Activated naive CD4-positive, alpha-beta T cell treated with anti-CD3 and anti-CD28 coated beads, Interleukin-2, amount 50 U/mL, for 72 hours (primary cell): ENCODE results near the gene SETBP1. TPM values are rescaled to one million over a fixed set of nuclear protein-coding genes. Genes with fewer than 3 reads are reported as not detected.

Experiments
- ATAC-seq, 2 donors: fragments of 150-1000 bp; cut with Tn5 transposase; 2 replicates each; pipeline ENCODE4 v1.10.0; 2021; ENCODE audit warnings: mild to moderate bottlenecking in 2 of 2, moderate library complexity in 2 of 2
- DNase-seq, 2 donors: peaks; one replicate each; pipeline ENCODE4 v3.0.0; 2021 to 2022; ENCODE audit warnings: low spot score in 2 of 2
- H3K27ac Mint-ChIP-seq, 2 donors: one replicate each; pipeline ENCODE4 v1.8.0; 2022; ENCODE audit warnings: mild to moderate bottlenecking in 2 of 2, mixed read lengths in 2 of 2
- H3K36me3 Mint-ChIP-seq, 2 donors: one replicate each; pipeline ENCODE4 v1.8.0; 2022; ENCODE audit warnings: mixed read lengths in 2 of 2
- H3K9me3 Mint-ChIP-seq, 2 donors: one replicate each; pipeline ENCODE4 v1.8.0; 2022; ENCODE audit warnings: mixed read lengths in 2 of 2
- total RNA-seq, 2 donors: library from RNA; stranded (reverse); gene quantifications; one replicate each; pipeline ENCODE4 v1.2.3, GENCODE V29; 2022

Gene SETBP1
- 1 to 10 TPM; 1.2 to 2.7 TPM for total RNA-seq

- peaks cover 4 to 6% of the 10 kb centered on the region in 2 donors for H3K36me3 Mint-ChIP-seq
- ATAC-seq = peak in 1 of 2 donors; percentile 27
- DNase-seq = peak in 1 of 2 donors; percentile 38
- no peaks in the 10 kb centered on the region for H3K9me3 Mint-ChIP-seq
- H3K27ac Mint-ChIP-seq = no peak within 1 kb of the TSS
These were observed at the start of gene SETBP1 for GRCh38 chr18:44680273-44681075. Gene SETBP1 (plus strand): TSS chr18:44680888. CDS start chr18:44701347, 20,459 bp downstream.

GRCh38 chr18:44632469-44633145 is 48.1 kb upstream of the SETBP1 start:
- no peak for ATAC-seq

GRCh38 chr18:44635546-44635945 is 45.1 kb upstream of the SETBP1 start:
- no peak for ATAC-seq
- Mint-ChIP-seq H3K36me3 (no peaks in the 10 kb centered on the region), H3K9me3 (no peaks in the 10 kb centered on the region), H3K27ac (no peak overlapping the region)
- no peak for DNase-seq

More at GRCh38 chr18:44632469-44633145, 48.1 kb upstream of the SETBP1 start:
- no peak for DNase-seq
- Mint-ChIP-seq H3K27ac (no peak overlapping the region), H3K9me3 (no peaks in the 10 kb centered on the region), H3K36me3 (no peaks in the 10 kb centered on the region)

- no peak for DNase-seq
- H3K9me3 Mint-ChIP-seq = no peaks in the 10 kb centered on the region
- H3K36me3 Mint-ChIP-seq = no peaks in the 10 kb centered on the region
- ATAC-seq = no peak
- H3K27ac Mint-ChIP-seq = no peak overlapping the region
These were observed 44.4 kb upstream of the SETBP1 start for GRCh38 chr18:44636241-44636640.

GRCh38 chr18:44637210-44638033 is 43.3 kb upstream of the SETBP1 start:
- H3K9me3 Mint-ChIP-seq = no peaks in the 10 kb centered on the region
- ATAC-seq (peak; percentile 45 to 76), DNase-seq (no peak)
- H3K27ac Mint-ChIP-seq = no peak overlapping the region
- no peaks in the 10 kb centered on the region for H3K36me3 Mint-ChIP-seq

GRCh38 chr18:44638034-44638540 is 42.6 kb upstream of the SETBP1 start:
- DNase-seq = no peak
- H3K36me3 Mint-ChIP-seq = no peaks in the 10 kb centered on the region
- no peak overlapping the region for H3K27ac Mint-ChIP-seq
- H3K9me3 Mint-ChIP-seq = no peaks in the 10 kb centered on the region
- ATAC-seq = no peak

- Mint-ChIP-seq H3K36me3 (no peaks in the 10 kb centered on the region), H3K9me3 (no peaks in the 10 kb centered on the region), H3K27ac (no peak overlapping the region)
- no peak for DNase-seq
- ATAC-seq = no peak
These were observed 41.9 kb upstream of the SETBP1 start for GRCh38 chr18:44638811-44639210.

GRCh38 chr18:44643004-44643403 is 37.7 kb upstream of the SETBP1 start:
- H3K36me3 Mint-ChIP-seq = no peaks in the 10 kb centered on the region
- no peaks in the 10 kb centered on the region for H3K9me3 Mint-ChIP-seq
- no peak overlapping the region for H3K27ac Mint-ChIP-seq
- no peak for DNase-seq
- ATAC-seq = no peak

GRCh38 chr18:44651478-44651877 is 29.2 kb upstream of the SETBP1 start:
- ATAC-seq (no peak), DNase-seq (no peak)
- H3K36me3 Mint-ChIP-seq = no peaks in the 10 kb centered on the region
- H3K9me3 Mint-ChIP-seq = no peaks in the 10 kb centered on the region
- H3K27ac Mint-ChIP-seq = no peak overlapping the region

- Mint-ChIP-seq H3K27ac (no peak overlapping the region), H3K36me3 (no peaks in the 10 kb centered on the region), H3K9me3 (no peaks in the 10 kb centered on the region)
- DNase-seq (no peak), ATAC-seq (no peak)
These were observed 28.6 kb upstream of the SETBP1 start for GRCh38 chr18:44651918-44652572.

- DNase-seq (no peak), ATAC-seq (no peak)
- Mint-ChIP-seq H3K9me3 (no peaks in the 10 kb centered on the region), H3K36me3 (no peaks in the 10 kb centered on the region), H3K27ac (no peak overlapping the region)
These were observed 28.0 kb upstream of the SETBP1 start for GRCh38 chr18:44652722-44653121.

GRCh38 chr18:44654573-44654972 is 26.1 kb upstream of the SETBP1 start:
- ATAC-seq (no peak), DNase-seq (no peak)
- H3K9me3 Mint-ChIP-seq = no peaks in the 10 kb centered on the region
- no peaks in the 10 kb centered on the region for H3K36me3 Mint-ChIP-seq
- H3K27ac Mint-ChIP-seq = no peak overlapping the region

- Mint-ChIP-seq H3K27ac (no peak overlapping the region), H3K9me3 (no peaks in the 10 kb centered on the region), H3K36me3 (no peaks in the 10 kb centered on the region)
- ATAC-seq (no peak), DNase-seq (no peak)
These were observed 25.3 kb upstream of the SETBP1 start for GRCh38 chr18:44655435-44655834.

- DNase-seq (no peak), ATAC-seq (no peak)
- Mint-ChIP-seq H3K27ac (no peak overlapping the region), H3K9me3 (peaks cover 3 to 5% of the 10 kb centered on the region in 2 donors), H3K36me3 (no peaks in the 10 kb centered on the region)
These were observed 20.9 kb upstream of the SETBP1 start for GRCh38 chr18:44659771-44660170.

GRCh38 chr18:44668270-44668975 is 12.3 kb upstream of the SETBP1 start:
- H3K36me3 Mint-ChIP-seq = no peaks in the 10 kb centered on the region
- no peak for DNase-seq
- no peak overlapping the region for H3K27ac Mint-ChIP-seq
- peaks cover 0 to 2% of the 10 kb centered on the region in 2 donors for H3K9me3 Mint-ChIP-seq
- no peak for ATAC-seq

- ATAC-seq = no peak
- Mint-ChIP-seq H3K9me3 (no peaks in the 10 kb centered on the region), H3K36me3 (no peaks in the 10 kb centered on the region), H3K27ac (no peak overlapping the region)
- no peak for DNase-seq
These were observed 8.8 kb upstream of the SETBP1 start for GRCh38 chr18:44671914-44672313.
